ENCODE measurements around the gene FBN2.
"Not testable (repeated sequence)": the region's sequence is repeated elsewhere in the genome, so short reads cannot be mapped to it uniquely, and the experiment has no call there.

Gene FBN2

DNA sequence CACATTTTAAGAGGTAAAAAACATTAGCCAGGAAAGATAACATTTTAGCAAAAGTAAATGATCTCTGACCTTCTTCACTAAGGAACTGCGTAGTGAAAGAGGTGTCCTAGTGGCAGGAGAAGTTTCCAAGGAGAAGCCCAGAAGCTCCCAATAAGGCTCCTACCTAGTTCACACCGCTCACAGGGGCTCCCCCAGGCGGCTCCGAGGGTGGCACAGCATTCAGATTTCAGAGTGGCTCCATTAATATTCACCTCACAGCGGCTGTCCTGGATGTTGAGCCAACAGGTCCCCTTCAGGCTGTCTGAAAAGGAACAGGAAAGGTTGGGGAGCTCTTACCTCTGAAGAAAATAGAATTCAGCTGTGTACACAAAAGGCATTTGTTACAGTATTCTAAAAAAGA lies 187.3 kb downstream of the FBN2 start:
- DNase-seq, result no peak

DNA sequence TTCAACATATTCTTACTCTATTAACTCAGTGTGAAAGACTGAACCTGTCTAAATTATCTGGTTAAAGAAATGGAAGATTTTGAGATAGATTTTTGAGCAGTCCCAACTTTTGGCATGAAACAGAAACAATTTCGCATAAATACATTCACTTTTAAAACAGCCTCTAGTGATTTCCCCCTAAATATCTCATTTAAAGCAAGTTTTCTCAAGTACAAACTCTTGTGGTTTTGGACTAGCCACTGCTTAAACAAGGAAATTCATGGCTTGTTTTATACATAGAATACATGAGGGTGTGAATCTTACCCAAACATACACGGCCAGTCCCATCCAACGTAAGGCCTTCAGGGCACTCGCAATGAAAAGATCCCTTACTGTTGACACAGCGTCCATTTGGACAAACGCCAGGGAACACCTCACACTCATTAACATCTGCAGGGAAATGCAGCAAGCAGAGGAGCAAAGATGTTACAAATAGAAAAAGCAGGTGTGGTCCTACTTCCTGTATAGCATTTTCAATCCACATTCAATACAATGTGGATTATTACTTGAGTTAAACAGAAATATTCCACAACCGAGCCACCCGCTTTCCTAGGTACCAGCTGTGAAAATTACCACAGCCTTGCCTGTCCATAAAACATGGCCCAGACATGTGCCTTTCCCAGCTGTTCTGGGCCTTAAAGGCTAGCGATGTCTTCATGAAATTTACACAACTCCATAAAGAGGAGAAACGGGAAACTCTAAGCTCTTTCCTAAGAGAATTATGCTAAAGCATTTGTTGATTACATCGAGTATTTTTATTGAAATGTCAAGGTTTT lies 188.8 kb downstream of the FBN2 start:
- no peak for DNase-seq

DNA sequence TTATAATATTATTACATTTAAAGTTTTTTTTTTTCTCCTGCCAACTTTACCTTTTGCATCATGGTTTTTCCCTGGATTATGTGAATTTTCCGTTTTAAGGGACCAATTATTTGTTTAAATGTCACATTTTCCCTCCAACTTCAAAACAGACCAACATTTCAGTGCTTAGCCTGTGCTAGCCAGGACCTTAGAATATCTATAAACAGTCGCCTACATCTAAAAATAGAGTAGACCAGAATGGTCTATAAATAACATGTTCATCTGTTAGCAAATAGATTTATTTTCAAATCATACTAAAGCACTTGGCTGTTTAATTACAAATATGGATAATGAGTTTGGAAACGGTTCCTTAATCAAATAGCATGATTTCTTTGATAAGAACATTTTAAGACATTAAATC lies 192.0 kb downstream of the FBN2 start:
- DNase-seq, result no peak

DNA sequence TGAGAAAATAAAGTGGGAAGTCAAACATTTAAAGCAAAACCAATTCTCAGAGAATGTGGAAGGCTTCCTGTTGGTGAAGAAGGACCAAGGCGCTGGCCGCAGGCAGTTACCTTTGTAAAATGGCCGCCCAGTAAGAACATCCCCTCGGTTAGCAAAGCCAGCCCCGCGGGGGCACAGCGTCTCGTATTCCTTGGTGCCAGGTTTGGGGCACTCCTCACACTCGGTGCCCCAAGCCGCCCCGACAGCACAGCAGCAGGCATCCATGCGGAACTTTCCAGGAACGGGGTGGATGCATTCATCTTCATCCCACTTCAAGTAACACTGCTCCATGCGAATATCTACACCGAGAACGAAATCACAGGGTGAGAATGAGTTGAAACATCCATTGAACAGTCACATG lies 192.8 kb downstream of the FBN2 start:
- no peak for DNase-seq

DNA sequence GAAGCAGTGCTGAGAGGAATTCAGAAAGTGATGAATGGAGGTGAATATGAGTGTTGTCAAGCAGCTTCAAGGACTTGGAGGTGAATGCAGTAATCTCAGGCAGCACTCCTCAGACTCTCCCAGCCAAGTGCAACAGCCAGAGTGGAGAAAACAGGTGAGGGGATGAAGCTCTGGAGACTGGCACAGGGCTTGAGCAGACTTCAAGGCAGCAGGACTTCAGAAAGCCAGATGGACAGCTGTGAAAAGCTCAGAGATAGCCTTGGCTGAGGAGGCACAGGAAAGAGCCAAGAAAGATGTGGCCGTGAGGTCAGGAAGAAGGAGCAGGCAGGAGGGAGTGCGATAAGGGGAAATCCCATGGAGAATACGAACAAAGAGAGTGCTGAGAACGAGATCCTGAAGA lies 194.9 kb downstream of the FBN2 start:
- no peak for DNase-seq

DNA sequence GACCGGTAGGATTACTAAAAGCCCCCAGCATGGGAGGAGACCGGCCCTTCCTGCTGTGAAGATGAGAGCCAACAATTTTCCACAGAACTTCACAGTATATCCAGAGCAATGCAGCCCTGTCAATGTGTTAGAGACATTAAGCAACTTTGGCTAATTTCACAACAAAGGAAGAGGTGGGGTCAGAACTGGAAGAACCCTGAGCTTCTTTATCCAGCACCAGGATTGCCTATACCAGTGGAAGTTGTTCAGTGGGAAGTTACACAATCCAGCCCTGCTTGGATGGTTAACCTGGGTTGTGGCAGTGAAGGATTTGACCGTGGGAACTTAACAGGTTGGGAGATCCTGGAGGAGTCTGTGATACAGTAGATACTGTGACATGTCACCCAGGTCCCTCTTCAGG lies 197.0 kb downstream of the FBN2 start:
- no peak for DNase-seq

DNA sequence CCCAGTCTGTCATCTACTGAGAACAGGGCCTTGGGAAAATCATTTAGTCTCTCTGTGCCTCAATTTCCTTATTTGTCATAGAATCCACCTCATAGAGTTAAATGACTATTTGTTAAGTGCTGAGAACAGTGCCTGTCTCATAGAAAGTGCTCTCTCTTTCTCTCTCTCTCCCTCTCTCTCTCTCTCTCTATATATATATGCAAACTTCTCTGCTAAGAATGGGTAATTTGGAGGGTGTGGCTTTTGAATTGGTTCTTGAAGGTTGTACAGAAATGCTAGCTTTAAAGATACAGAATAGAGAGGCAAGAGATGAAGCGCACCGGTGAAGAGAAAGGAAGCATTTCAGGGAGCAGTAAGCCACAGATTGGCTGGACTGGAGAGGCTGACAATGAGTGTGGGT lies 197.4 kb downstream of the FBN2 start:
- DNase-seq, result no peak

DNA sequence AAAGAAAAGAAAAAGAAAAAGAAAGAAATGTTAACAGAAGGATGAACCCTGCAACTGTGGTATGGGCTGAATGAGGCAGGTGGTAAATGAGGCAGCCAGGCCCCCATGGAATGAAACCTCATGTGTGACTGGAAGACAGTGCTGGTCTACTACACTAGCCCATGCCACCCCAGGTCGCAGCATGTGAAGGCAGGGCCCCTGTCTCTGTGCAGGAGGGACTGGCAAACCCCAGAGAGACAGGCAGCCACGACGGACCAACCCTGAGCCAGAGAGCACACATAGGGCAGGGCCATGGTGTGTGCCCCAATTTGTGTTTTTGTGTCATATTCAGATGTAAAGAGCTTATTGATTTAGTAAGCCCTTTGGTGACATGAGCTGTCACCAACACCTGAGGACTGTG lies 198.5 kb downstream of the FBN2 start:
- no peak for DNase-seq

DNA sequence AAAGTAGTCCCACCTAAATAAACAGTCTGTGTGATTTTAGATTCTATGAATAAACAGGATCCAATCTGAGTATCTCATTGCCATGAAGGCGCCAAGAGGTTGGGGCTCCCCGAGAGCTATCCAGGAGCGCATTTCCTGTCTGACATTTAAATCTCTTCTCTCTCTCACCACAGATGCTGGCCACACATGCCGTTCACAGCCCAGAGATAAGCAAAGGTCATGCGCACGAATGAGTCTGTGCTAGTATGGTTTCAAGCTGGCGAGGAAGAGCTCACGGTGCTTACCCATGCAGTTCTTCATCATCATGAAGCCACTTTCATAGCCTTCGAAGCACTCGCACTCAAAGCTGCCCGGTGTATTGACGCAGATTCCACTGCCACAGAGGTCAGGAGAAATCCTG lies 199.4 kb downstream of the FBN2 start:
- DNase-seq, result no peak

DNA sequence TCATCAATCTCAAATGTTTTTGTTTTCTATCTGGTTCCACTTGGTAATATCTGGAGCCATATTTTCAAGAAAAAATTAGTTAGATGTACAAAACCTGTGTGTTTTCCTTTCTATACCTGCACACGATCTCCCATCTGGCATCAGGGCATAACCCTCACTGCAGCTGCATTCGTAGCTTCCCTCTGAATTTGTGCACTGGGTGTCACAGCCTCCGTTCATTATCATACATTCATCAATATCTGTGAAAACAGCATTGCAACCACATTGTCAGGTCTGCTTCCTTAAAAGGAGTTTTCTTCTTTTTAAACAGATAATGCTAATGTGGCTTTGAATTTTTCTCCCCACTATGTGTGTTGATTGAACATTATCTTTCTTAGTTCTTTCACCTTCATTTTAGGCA lies 202.7 kb downstream of the FBN2 start:
- no peak for DNase-seq

DNA sequence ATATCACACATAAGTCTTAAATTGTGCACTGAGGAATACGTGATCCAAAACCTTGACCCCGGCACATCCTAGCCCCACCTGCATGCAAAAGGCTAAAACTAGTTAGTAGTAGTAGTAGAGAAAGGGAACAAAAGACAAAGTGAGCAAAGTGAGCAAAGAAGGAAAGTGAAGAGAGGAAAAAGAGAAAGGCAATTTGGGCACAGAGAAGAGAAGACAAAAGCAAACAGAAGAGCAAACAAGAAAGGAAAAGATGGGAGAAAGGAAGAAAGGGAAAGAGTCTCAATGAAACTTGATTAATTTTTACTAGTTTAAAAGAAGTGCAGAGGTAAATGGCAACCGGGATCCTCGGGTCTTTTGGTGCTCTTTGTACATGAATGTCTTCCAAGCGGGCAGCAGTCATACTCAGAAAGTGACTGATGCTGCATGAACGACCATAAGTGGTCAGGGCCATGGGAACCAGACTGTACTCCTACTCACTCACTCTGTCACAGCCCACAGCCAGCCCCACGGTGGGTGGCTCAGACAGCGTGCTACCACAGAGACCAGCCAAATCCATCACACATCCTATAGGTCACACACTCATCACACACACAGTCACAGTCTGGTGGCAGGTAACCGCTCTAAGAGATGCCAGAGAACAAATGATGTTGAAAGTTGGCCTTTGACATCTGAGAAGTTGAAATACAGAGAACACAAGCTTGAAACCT lies 203.9 kb downstream of the FBN2 start:
- DNase-seq, result no peak

DNA sequence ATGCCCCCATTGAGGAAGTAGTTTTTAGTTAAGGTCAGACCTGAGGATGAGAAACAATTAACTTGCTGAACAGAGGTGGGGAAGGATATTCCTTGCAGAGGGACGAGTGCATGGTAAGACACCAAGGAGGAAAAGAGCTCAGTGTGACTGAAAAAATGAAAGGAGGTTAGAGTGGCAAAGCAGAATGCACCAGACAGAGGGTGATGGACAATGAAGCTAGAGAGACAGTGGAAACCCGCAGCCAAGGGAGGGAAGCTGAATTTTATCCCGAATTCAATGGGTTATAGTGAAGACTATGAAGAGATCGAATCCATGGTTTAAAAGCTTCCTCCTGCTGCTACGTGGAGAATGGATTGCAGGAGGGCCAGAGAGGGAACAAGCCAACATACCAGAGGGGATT lies 206.8 kb downstream of the FBN2 start:
- DNase-seq, result no peak

DNA sequence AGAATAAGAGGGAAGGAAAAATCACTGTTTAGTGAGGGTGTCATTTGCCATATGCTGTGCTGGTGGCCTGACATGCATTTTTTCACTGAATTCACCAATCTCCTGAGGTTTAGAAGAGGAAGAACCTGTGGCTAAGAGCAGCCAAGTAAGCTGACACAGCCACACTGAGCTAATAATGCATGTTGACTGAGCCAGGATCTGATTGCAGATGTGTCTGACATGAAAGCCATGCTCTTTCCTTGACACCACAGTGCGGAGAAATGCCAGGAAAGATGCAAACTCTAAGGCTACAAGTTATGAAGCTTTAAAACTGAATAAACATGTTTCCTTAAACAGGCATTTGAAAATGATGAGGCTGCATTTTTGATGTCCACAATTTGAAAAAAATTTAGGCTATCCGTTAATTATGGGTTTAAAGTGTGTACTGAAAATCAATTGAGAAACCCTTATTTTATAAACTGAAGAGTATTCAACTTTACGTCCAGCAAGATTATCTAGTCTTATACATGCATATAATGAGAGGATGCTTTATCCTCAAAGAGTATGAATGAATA lies 208.6 kb downstream of the FBN2 start:
- no peak for DNase-seq

DNA sequence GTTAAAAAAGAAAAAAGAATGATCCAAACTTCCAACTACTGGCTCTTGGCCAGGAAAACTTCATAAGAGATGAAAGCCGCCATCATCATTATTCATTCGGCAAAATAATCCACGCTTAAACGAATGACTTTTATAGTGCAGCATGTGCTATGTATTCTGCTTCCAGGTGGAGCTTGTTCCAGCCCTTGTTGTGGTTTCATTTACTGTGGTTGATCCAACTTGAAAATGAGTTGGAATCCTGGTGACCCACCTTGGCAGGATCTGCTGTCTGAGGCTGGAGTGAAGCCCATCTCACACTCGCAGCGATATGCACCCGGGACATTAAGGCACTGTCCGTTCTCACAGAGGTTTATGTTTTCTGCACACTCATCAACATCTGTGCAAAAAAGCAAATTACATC lies 209.6 kb downstream of the FBN2 start:
- no peak for DNase-seq

DNA sequence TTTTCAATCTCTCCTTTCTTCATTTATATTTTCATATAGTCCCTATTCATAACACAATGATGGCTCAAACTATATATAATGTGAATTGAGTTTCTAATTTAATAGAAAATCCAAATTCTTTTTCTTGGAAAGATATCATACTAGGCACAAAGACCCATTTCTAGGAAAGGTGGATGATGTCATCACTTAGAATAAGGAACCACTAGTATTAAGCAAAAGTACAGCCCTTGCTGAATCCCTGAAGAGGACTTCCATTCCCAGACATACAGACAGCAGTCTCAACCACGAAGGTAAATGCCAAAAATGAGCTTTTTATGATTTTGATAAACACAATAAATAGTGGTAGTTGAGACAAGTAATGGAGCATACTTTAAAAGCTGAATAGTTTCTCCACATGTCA lies 210.0 kb downstream of the FBN2 start:
- no peak for DNase-seq

DNA sequence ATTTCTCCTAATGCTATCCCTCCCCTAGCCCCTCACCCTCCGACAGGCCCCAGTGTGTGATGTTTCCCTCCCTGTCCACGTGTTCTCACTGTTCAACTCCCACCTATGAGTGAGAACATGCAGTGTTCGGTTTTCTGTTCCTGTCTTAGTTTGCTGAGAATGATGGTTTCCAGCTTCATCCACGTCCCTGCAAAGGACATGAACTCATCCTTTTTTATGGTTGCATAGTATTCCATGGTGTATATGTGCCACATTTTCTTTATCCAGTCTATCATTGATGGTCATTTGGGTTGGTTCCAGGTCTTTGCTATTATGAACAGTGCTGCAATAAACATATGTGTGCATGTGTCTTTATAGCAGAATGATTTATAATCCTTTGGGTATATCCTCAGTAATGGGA lies 216.6 kb downstream of the FBN2 start:
- not testable (repeated sequence) for DNase-seq

DNA sequence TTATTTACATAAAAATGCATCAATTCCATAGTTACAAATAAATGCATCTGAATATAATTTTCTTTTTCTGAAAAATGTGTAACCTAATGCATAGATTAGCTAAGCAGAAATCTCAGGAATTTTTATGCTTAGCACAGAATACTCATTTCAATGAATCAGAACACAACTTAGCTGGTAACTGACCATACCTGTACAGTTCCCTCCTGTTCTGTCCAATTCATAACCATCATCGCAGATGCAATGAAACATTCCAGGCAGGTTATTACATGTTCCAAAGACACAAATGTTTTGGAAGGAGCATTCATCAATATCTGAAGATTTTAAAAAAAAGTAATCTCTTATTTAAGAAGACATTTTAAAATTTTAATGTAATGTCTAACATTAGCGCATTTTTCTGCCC lies 219.4 kb downstream of the FBN2 start:
- no peak for DNase-seq

DNA sequence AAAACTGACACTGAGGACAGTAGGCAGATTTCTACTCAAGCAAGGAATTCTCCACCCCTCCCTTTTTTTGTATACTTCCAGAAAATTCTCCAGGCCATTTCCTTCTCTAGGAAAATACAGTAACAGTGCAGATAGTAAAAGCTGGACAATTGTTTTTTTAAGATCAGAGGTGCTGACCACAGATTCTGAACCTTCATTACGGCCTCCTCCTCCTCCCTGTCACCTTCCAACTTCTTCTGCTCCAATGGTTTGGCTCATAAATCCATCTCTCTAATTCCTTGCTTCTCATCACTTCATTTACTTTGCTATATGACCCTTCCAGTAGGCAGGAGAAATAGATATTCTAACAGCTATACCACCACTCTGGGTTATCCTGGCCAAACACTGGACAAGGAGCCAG lies 220.6 kb downstream of the FBN2 start:
- no peak for DNase-seq

DNA sequence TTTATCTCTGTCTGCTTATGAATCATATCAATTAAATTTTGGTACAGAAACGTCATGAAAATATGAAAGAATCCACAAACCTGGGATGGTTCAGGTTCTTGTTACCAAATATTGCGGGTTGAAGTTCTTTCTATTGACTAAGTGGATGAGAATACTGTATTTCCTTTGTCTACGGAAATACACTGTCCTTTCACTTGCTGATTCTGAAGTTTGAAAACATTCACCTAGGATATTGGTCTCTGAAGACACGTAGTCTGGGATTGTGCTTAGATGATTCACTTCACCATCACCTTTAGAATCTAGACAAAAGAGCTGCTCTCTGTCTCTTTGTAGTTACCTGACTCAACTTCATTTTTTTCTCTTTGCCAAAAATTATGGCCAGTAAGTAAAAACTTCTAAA lies 222.4 kb downstream of the FBN2 start:
- DNase-seq, result no peak

DNA sequence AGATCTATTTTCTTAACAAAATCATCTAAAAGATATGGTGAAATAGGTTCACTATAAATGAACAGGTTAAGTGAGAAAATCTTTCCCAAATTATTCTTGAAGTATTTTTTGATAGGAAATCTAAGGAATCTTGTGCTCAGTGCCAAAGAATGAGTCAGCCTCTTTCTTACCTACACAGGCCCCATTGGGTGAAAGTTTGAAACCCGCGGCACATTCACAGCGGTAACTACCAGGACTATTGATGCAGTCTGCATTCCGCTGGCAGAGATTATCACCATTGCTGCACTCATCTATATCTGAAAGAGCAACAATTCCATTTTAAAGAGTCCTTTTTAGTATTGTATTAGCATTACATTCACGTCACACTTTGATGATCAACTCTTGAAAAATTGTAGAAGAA lies 232.7 kb downstream of the FBN2 start:
- no peak for DNase-seq

DNA sequence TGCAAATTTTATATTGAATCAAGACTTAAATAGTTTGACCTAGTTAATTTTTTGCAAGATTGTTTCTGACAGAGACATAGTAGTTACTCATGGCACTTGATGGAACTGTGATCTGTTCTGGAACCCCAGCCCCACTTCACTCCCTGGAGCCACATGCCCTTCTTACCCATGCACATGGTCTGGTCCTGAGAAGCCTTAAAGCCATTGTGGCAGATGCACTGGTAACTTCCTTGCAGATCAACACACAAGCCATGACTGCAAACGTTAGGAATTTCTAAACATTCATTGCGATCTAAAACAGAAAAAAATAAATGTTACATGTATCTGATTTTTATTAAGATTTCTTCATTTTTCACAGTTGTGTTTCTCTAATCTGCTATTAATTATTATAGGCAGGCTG lies 233.3 kb downstream of the FBN2 start:
- no peak for DNase-seq

DNA sequence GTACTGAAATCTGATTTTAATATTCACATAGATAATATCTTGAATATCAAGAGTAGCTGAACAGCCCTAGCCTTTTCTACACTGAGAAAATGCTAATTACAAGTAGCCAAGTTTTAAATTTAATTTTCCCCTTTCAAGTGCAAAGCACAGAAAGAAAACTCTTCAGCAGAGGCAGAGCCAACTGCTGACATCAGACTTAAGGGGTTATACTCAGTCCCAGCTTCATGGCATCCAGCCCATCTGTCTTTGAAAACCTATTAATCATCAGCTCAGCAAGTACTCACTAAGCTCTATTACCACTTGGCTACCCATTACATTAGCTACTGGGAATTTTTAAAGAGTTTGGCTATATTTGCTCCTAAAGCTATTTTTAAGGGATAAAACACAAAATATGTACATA lies 234.0 kb downstream of the FBN2 start:
- DNase-seq, result no peak

DNA sequence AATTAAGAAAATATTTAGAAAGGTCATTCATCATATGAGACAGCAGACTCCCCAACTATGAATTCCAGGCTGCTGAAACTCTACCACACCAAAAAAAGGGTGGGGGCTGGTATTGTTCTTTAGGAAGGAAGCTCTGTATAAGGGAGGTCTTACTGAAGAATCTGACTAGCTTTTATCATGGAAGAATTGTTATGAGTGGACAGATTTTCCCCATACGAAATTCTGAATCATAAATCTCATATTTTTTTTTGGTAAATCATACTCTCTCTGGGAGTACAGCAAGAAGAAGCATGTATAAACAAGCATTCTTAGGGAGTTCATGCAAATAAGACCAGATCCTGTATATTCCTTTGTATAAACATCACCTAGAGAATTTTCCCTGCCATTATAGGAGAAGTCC lies 234.5 kb downstream of the FBN2 start:
- DNase-seq, result no peak

DNA sequence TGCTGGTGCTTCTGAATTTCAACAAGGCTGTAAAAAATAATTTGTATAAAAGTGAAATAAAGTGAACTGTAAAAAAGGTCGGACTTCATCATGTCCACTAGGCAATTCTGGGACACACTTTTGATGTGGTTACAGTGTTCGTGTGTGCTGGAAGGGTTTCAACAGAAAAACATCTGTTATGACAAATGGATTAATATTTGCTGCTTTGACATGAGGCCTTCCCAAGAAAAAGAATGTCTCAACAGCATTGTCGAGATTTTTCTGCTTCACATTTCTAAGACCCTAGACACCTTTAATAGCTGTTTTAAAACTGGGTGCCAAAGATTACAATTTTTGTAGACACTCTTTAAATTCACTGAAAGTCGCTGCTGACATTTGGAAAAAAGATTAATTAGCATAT lies 237.9 kb downstream of the FBN2 start:
- DNase-seq, result no peak
